GM18520 (cell line): ENCODE measurements around the gene SAXO2.
A peak's percentile ranks its signal among the peaks of the same experiment; 100 is the strongest.
"Not testable (repeated sequence)": the region's sequence is repeated elsewhere in the genome, so short reads cannot be mapped to it uniquely, and the experiment has no call there.

ENCODE experiments used
- ATAC-seq: cut with Tn5 transposase; IDR thresholded peaks from one replicate; pipeline ENCODE4 v1.9.1; 2021; ENCODE audit not compliant: unreplicated experiment

SAXO2 gene

GRCh38 chr15:82262422-82263026 is at the start of gene SAXO2, which contains the start of gene EFL1:
TSS of gene SAXO2 (plus strand) at chr15:82262818. CDS start at chr15:82262880, 62 bp downstream.
TSS of gene EFL1 (minus strand) at chr15:82262734. CDS start at chr15:82261778, 956 bp downstream.
- peak; percentile 95 for ATAC-seq

- ATAC-seq, result not testable (repeated sequence)
Measured at GRCh38 chr15:82216092-82216491, 46.5 kb upstream of the SAXO2 start.

GRCh38 chr15:82221535-82221934 is 41.1 kb upstream of the SAXO2 start:
- ATAC-seq, result not testable (repeated sequence)

- no peak for ATAC-seq
Measured at GRCh38 chr15:82228750-82229149, 33.9 kb upstream of the SAXO2 start.

GRCh38 chr15:82231233-82231632 is 31.4 kb upstream of the SAXO2 start:
- no peak for ATAC-seq

- ATAC-seq, result no peak
Measured at GRCh38 chr15:82231842-82232241, 30.8 kb upstream of the SAXO2 start.

- ATAC-seq, result not testable (repeated sequence)
Measured at GRCh38 chr15:82237944-82238534, 24.6 kb upstream of the SAXO2 start.

- no peak for ATAC-seq
Measured at GRCh38 chr15:82239685-82240391, 22.8 kb upstream of the SAXO2 start.

GRCh38 chr15:82241836-82242499 is 20.6 kb upstream of the SAXO2 start:
- not testable (repeated sequence) for ATAC-seq

GRCh38 chr15:82243644-82244043 is 19.0 kb upstream of the SAXO2 start:
- not testable (repeated sequence) for ATAC-seq

GRCh38 chr15:82245956-82246355 is 16.7 kb upstream of the SAXO2 start:
- ATAC-seq, result not testable (repeated sequence)

- ATAC-seq, result not testable (repeated sequence)
Measured at GRCh38 chr15:82248261-82248660, 14.4 kb upstream of the SAXO2 start.

- peak; percentile 15 for ATAC-seq
Measured at GRCh38 chr15:82261566-82262421, 824 bp upstream of the SAXO2 start.

- ATAC-seq, result no peak
Measured at GRCh38 chr15:82263350-82263749, 732 bp downstream of the SAXO2 start.

- not testable (repeated sequence) for ATAC-seq
Measured at GRCh38 chr15:82267137-82267536, 4.5 kb downstream of the SAXO2 start.

GRCh38 chr15:82268454-82268853 is 5.8 kb downstream of the SAXO2 start:
- ATAC-seq, result not testable (repeated sequence)

- ATAC-seq, result no peak
Measured at GRCh38 chr15:82272154-82272553, 9.5 kb downstream of the SAXO2 start.

GRCh38 chr15:82275410-82275809 is 12.8 kb downstream of the SAXO2 start:
- no peak for ATAC-seq

- not testable (repeated sequence) for ATAC-seq
Measured at GRCh38 chr15:82281276-82281675, 18.7 kb downstream of the SAXO2 start.

GRCh38 chr15:82282386-82282785 is 19.8 kb downstream of the SAXO2 start:
- ATAC-seq, result not testable (repeated sequence)
